ENCODE measurements around the gene SCCPDH.
"Not testable (repeated sequence)": the region's sequence is repeated elsewhere in the genome, so short reads cannot be mapped to it uniquely, and the experiment has no call there.

The SCCPDH gene

GRCh38 chr1:246801241-246802020 is 77.2 kb downstream of the SCCPDH start:
- DNase-seq, result no peak

GRCh38 chr1:246803373-246803772 is 79.2 kb downstream of the SCCPDH start:
- no peak for DNase-seq

GRCh38 chr1:246803883-246804282 is 79.7 kb downstream of the SCCPDH start:
- DNase-seq, result no peak

- DNase-seq, result no peak
Observed at GRCh38 chr1:246805135-246805716, 81.0 kb downstream of the SCCPDH start.

GRCh38 chr1:246809473-246809872 is 85.3 kb downstream of the SCCPDH start:
- DNase-seq, result no peak

- no peak for DNase-seq
Observed at GRCh38 chr1:246811985-246812384, 87.8 kb downstream of the SCCPDH start.

GRCh38 chr1:246813325-246813724 is 89.1 kb downstream of the SCCPDH start:
- DNase-seq, result not testable (repeated sequence)

GRCh38 chr1:246814890-246815289 is 90.7 kb downstream of the SCCPDH start:
- no peak for DNase-seq

- DNase-seq, result no peak
Observed at GRCh38 chr1:246815693-246816270, 91.6 kb downstream of the SCCPDH start.

Data from suppressor macrophage (primary cell).